KMS-11 (cell line): ENCODE results near the gene TUBA1A.
"Not testable (repeated sequence)": the region's sequence is repeated elsewhere in the genome, so short reads cannot be mapped to it uniquely, and the experiment has no call there.

ENCODE experiments used
- H2AFZ ChIP-seq: fragments of 200-600 bp; sonication (generic); 2 replicates; pipeline ENCODE4 v1.6.1; 2016; ENCODE audit warnings: antibody characterized with exemption, mixed run types, low read depth
- H3K27ac ChIP-seq: fragments of 200-600 bp; sonication (generic); 2 replicates; pipeline ENCODE4 v1.6.1; 2016; ENCODE audit warnings: mild to moderate bottlenecking, mixed run types
- H3K27me3 ChIP-seq: fragments of 200-600 bp; sonication (generic); 2 replicates; pipeline ENCODE4 v1.6.1; 2017; ENCODE audit warnings: mild to moderate bottlenecking, low read depth, mixed run types, moderate library complexity; ENCODE audit not compliant: insufficient read depth
- H3K36me3 ChIP-seq: fragments of 200-600 bp; sonication (generic); 2 replicates; pipeline ENCODE4 v1.6.1; 2017; ENCODE audit warnings: mild to moderate bottlenecking, mixed run types; ENCODE audit not compliant: insufficient read depth
- H3K4me1 ChIP-seq: fragments of 200-600 bp; sonication (generic); 2 replicates; pipeline ENCODE4 v1.6.1; 2016; ENCODE audit warnings: mild to moderate bottlenecking, low read depth, mixed run types; ENCODE audit not compliant: poor library complexity, severe bottlenecking
- H3K4me2 ChIP-seq: fragments of 200-600 bp; sonication (generic); 2 replicates; pipeline ENCODE4 v1.7.0; 2016; ENCODE audit warnings: mild to moderate bottlenecking, mixed run types
- H3K4me3 ChIP-seq: fragments of 200-600 bp; sonication (generic); IDR thresholded peaks from 2 replicates; pipeline ENCODE4 v1.6.1; 2017; ENCODE audit warnings: low read depth, low read length, mixed read lengths; ENCODE audit not compliant: insufficient read depth
- H3K79me2 ChIP-seq: fragments of 200-600 bp; sonication (generic); 2 replicates; pipeline ENCODE4 v1.6.1; 2016; ENCODE audit warnings: low read depth, mixed run types; ENCODE audit not compliant: insufficient read depth
- H3K9ac ChIP-seq: fragments of 200-600 bp; sonication (generic); 2 replicates; pipeline ENCODE4 v1.6.1; 2016; ENCODE audit warnings: mild to moderate bottlenecking, mixed run types
- H4K20me1 ChIP-seq: fragments of 200-600 bp; sonication (generic); 2 replicates; pipeline ENCODE4 v1.6.1; 2016; ENCODE audit warnings: mild to moderate bottlenecking, mixed run types; ENCODE audit not compliant: insufficient read depth
- TF ChIP-seq, protein P1 (sequence below): fragments of 200-600 bp; sonication (generic); conservative IDR thresholded peaks from 2 replicates; pipeline ENCODE4 v1.6.1; 2017; ENCODE audit warnings: low read depth, mild to moderate bottlenecking, antibody characterized with exemption, low read length, moderate library complexity, mixed read lengths

TUBA1A gene

DNA sequence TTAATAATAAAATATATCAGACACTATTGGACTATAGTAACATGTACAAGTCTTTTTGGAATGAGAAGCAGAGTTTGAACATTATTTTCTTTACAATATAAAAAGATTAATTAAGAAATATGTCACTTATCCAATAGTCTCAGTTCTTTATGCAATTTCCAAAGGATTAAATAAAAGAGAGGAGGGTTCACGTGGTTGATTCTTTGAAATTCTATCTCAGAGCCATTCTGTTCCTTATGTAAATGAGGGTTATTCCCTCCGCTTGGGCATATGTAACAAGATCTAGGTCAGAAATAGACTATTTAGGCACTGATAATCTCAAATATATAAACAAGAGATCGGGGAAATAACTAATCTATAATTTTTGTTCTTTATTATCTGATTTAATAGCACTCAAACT, 2.1 kb upstream of the TUBA1A start:
- TF ChIP-seq, protein P1, sequence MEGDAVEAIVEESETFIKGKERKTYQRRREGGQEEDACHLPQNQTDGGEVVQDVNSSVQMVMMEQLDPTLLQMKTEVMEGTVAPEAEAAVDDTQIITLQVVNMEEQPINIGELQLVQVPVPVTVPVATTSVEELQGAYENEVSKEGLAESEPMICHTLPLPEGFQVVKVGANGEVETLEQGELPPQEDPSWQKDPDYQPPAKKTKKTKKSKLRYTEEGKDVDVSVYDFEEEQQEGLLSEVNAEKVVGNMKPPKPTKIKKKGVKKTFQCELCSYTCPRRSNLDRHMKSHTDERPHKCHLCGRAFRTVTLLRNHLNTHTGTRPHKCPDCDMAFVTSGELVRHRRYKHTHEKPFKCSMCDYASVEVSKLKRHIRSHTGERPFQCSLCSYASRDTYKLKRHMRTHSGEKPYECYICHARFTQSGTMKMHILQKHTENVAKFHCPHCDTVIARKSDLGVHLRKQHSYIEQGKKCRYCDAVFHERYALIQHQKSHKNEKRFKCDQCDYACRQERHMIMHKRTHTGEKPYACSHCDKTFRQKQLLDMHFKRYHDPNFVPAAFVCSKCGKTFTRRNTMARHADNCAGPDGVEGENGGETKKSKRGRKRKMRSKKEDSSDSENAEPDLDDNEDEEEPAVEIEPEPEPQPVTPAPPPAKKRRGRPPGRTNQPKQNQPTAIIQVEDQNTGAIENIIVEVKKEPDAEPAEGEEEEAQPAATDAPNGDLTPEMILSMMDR: no peak
- Histone ChIP-seq H3K9ac (no peak overlapping the region), H3K79me2 (no peaks in the 10 kb centered on the region), H3K4me3 (no peak overlapping the region), H4K20me1 (no peaks in the 10 kb centered on the region), H3K4me1 (peaks cover 24% of the 10 kb centered on the region), H3K4me2 (no peak overlapping the region), H3K36me3 (no peaks in the 10 kb centered on the region), H3K27ac (no peak overlapping the region), H3K27me3 (no peaks in the 10 kb centered on the region), H2AFZ (no peak overlapping the region)

DNA sequence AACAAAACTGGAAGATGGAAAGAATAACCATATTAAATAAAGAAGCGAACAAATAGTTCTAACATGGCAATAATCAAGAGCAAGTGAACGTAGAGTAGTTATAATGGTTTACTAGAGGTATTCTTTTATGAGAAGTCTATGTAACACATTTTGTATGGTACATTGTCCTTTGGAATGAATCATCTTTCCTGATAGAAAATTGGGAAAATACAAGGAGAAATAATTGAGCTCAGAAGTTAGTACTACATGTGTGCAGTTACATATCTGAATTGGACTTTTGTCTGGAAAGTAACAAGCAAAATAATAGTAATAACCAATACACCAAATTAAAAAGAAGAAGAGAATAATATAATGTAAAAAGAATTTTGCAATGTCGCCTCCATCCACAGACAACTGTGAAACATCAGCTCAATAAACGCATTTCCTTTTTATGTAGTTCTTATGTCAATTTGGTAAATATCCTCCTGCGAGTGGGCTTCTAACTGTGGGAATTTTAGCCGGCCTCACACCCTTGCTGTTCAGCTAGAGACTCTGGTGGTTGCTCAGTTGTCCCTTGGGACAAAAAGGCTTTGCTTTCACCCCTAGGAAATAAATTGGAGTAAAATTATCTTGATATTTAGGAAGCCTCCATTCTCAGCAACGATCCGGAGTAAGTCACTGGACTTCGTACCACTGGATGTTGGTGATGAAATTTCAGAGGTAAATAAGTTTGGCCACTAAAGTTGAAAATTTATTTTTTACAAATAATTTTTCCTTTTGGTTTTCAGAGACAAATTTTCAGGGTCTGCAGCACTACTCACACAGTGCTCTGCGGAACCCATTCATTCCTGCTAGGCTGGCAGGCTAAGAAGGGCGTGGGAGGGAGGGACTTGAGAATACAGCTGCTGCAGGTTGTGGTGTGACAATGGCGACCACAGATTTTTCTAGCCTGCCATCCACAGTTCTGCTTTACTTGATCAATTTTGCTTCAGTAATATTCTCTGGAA, 1.1 kb upstream of the TUBA1A start:
- peak overlapping the region; percentile 97 for H3K4me2 ChIP-seq
- peak overlapping the region; percentile 91 for H2AFZ ChIP-seq
- H3K27ac ChIP-seq: peak overlapping the region; percentile 90
- H3K27me3 ChIP-seq: no peaks in the 10 kb centered on the region
- H3K36me3 ChIP-seq: no peaks in the 10 kb centered on the region
- H3K9ac ChIP-seq: peak overlapping the region; percentile 75; the same call in 1 of the 2 replicates
- TF ChIP-seq, protein P1: no peak
- H3K79me2 ChIP-seq: no peaks in the 10 kb centered on the region
- peaks cover 24% of the 10 kb centered on the region for H3K4me1 ChIP-seq
- no peaks in the 10 kb centered on the region for H4K20me1 ChIP-seq
- no peak overlapping the region for H3K4me3 ChIP-seq

DNA sequence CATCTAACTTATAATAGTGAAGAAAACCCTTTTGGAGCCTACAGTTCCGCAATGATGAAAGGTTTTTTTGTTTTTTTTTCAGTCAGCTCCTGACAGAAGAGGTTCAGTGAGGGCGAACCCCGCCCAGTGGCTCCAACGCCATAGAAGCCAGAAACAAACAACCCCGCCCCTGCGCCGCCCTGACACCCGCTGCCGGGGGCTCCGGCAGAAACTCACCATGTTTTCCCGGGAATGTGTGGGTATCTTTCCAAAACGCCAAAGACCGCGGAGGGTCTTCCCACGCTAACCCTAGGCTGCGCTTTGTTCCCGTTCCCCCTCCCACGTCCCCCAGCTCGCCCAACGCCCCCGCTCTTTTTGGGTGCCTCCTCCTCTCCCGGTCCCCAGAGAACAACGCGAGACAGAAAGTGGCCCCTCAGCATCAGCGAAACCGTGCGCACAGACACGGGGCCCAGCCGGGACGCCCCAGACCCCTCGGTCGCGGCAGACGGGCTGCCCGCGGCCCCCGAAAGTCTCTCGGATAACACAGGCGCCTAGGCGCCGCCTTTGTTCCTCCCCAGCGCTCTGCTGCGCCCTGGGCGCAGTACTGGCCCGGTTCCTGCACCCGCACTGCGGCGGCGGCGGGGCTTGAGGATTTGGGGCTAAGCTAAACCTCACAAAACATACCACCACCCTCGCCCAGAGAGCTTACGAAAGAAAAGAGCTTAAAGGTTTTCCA, 522 bp downstream of the TUBA1A start:
- TF ChIP-seq, protein P1: no peak; the same call in 1 of the 2 replicates
- Histone ChIP-seq H3K27me3 (no peaks in the 10 kb centered on the region), H3K27ac (peak overlapping the region; percentile 90), H2AFZ (peak overlapping the region; percentile 91), H3K4me3 (no peak overlapping the region), H3K36me3 (no peaks in the 10 kb centered on the region), H3K9ac (peak overlapping the region; percentile 75), H3K4me2 (peak overlapping the region; percentile 97), H3K79me2 (no peaks in the 10 kb centered on the region), H4K20me1 (no peaks in the 10 kb centered on the region), H3K4me1 (peaks cover 24% of the 10 kb centered on the region)

DNA sequence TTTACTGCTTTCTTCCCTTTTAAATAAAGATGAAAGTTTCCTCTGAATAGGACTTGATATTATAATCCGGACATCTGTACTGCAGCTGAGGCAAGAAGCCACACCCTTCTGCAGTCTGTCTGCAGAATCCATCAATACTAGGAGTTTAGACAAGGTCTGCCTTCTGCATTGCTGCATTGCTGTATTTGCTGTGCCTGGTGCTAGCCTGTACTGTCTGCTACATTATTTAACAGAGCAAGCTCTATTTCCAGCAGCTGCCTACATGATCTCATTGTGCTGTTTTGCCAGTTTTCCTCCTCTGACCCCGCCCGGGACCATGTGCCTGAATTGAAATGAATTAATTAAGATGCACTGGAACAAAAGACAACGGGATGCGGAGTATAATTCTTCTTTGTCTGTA, 1.7 kb downstream of the TUBA1A start:
- Histone ChIP-seq H3K4me2 (peak overlapping the region; percentile 97), H3K36me3 (no peaks in the 10 kb centered on the region), H3K79me2 (no peaks in the 10 kb centered on the region), H4K20me1 (no peaks in the 10 kb centered on the region), H2AFZ (no peak overlapping the region), H3K9ac (no peak overlapping the region), H3K27ac (no peak overlapping the region), H3K27me3 (no peaks in the 10 kb centered on the region), H3K4me3 (no peak overlapping the region), H3K4me1 (peaks cover 24% of the 10 kb centered on the region)
- TF ChIP-seq, protein P1: no peak

DNA sequence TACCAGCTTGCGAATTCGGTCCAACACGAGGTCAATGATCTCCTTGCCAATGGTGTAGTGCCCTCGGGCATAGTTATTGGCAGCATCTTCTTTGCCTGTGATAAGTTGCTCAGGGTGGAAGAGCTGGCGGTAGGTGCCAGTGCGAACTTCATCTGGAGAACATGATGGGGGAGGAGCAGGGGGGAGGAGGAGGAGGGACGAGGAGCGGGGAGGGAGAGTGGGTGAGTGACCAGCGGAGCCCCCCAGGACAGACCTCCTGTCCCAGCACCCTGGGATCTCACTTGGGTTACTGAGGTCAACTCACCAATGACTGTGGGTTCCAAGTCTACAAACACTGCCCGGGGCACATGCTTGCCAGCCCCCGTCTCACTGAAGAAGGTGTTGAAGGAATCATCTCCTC, 2.6 kb downstream of the TUBA1A start:
- not testable (repeated sequence) for H3K4me3 ChIP-seq, H3K4me2 ChIP-seq, H3K36me3 ChIP-seq, H3K27me3 ChIP-seq, H2AFZ ChIP-seq, H4K20me1 ChIP-seq, H3K27ac ChIP-seq, H3K79me2 ChIP-seq, H3K9ac ChIP-seq
- H3K4me1 ChIP-seq: peaks cover 24% of the 10 kb centered on the region

DNA sequence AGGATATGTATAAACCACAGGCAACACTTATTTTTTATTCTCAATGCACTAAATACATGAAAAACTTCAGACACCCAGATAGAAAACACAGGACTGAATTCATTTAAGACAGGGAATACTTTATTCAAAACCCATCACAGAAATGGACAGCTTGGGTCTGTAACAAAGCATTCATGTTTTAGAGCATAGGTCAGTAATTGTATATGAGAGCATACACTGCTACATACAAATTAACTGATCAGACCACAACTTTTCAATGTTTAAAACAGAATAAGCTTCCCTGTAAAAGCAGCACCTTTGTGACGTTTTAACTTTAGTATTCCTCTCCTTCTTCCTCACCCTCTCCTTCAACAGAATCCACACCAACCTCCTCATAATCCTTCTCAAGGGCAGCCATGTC, 4.2 kb downstream of the TUBA1A start:
- H2AFZ ChIP-seq, H3K36me3 ChIP-seq, H3K9ac ChIP-seq, H3K4me3 ChIP-seq, H3K27me3 ChIP-seq, H3K79me2 ChIP-seq, H4K20me1 ChIP-seq, H3K4me2 ChIP-seq, H3K27ac ChIP-seq: not testable (repeated sequence)
- H3K4me1 ChIP-seq: peaks cover 14% of the 10 kb centered on the region
